ENCODE results near the gene MRPS7.

- no peak for TF ChIP-seq EZH2 (IDR thresholded peaks at IDR 0.05; ENCODE audit: borderline replicate concordance, low read length)
- no peak for TF ChIP-seq CTCF (IDR thresholded peaks at IDR 0.05; ENCODE audit: low read length)
These were observed 21.8 kb upstream of the MRPS7 start for GRCh38 chr17:75239778-75240393.

Measured in OCI-LY1 (cell line).